Mucosa of stomach (tissue), 1 donor: ENCODE data around the gene MCCD1.
"Not testable (repeated sequence)": the region's sequence is repeated elsewhere in the genome, so short reads cannot be mapped to it uniquely, and the experiment has no call there.

ENCODE experiments used
- H3K27me3 ChIP-seq: one replicate; pipeline ENCODE4 v1.7.0; 2013; ENCODE audit warnings: mild to moderate bottlenecking, low read length; ENCODE audit not compliant: control insufficient read depth, insufficient read depth
- H3K36me3 ChIP-seq: one replicate; pipeline ENCODE4 v1.7.0; 2013; ENCODE audit warnings: low read length; ENCODE audit not compliant: control insufficient read depth, insufficient read depth
- H3K4me1 ChIP-seq: one replicate; pipeline ENCODE4 v1.7.0; 2013; ENCODE audit warnings: mild to moderate bottlenecking, low read length; ENCODE audit not compliant: control insufficient read depth, insufficient read depth
- H3K4me3 ChIP-seq: one replicate; pipeline ENCODE4 v1.7.0; 2013; ENCODE audit warnings: low read length
- H3K9ac ChIP-seq: one replicate; pipeline ENCODE4 v1.7.0; 2013; ENCODE audit warnings: mild to moderate bottlenecking, low read length, moderate library complexity
- H3K9me3 ChIP-seq: one replicate; pipeline ENCODE4 v1.7.0; 2013; ENCODE audit warnings: mild to moderate bottlenecking, low read length, moderate library complexity; ENCODE audit not compliant: control insufficient read depth
- donor health status: Pancreatic carcinoma.

MCCD1 gene, protein sequence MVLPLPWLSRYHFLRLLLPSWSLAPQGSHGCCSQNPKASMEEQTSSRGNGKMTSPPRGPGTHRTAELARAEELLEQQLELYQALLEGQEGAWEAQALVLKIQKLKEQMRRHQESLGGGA

GRCh38 chr6:31528821-31529328 is at the start of gene MCCD1:
TSS of gene MCCD1 (plus strand) at chr6:31528962. CDS start at chr6:31529015, 53 bp downstream.
- H3K9me3 ChIP-seq, result no peaks in the 10 kb centered on the region
- H3K4me1 ChIP-seq, result peaks cover 8% of the 10 kb centered on the region
- H3K36me3 ChIP-seq, result peaks cover 16% of the 10 kb centered on the region
- H3K27me3 ChIP-seq, result no peaks in the 10 kb centered on the region
- H3K9ac ChIP-seq, result no peak within 1 kb of the TSS
- H3K4me3 ChIP-seq, result no peak within 1 kb of the TSS

GRCh38 chr6:31479151-31479932 is 49.4 kb upstream of the MCCD1 start:
- H3K9ac ChIP-seq, result no peak overlapping the region
- no peaks in the 10 kb centered on the region for H3K9me3 ChIP-seq
- H3K27me3 ChIP-seq, result no peaks in the 10 kb centered on the region
- no peak overlapping the region for H3K4me3 ChIP-seq
- no peaks in the 10 kb centered on the region for H3K36me3 ChIP-seq
- no peaks in the 10 kb centered on the region for H3K4me1 ChIP-seq

DNA sequence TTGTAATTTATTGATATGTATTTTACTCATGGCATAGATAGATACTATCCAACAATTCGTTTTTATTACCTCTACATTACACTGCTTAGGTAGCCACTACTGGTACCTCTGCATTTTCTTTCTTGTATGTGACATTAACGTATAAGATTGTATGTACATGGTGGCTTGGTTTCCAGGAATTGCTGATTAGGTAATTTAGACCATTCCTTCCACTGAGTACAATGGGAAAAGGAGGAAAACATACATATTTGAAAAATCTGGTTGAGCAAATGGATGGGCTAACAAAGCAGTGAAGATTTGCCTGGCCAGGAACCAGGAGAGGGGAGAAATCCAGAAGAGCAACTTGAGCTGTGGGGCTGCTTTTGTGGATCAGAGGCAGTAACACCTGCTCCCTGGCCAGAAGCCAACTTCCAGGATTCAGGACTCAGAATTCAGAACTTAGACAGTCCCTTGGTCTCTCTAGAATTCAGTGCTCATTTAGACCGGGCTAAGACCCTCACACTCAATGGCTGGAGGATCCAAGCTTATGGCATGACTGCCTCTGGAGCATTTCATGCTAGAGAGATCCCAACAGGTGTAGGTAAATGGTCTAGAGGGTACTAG is 48.7 kb upstream of the MCCD1 start:
- Histone ChIP-seq H3K9me3 (no peaks in the 10 kb centered on the region), H3K36me3 (no peaks in the 10 kb centered on the region), H3K27me3 (no peaks in the 10 kb centered on the region), H3K9ac (no peak overlapping the region), H3K4me3 (no peak overlapping the region), H3K4me1 (no peaks in the 10 kb centered on the region)

DNA sequence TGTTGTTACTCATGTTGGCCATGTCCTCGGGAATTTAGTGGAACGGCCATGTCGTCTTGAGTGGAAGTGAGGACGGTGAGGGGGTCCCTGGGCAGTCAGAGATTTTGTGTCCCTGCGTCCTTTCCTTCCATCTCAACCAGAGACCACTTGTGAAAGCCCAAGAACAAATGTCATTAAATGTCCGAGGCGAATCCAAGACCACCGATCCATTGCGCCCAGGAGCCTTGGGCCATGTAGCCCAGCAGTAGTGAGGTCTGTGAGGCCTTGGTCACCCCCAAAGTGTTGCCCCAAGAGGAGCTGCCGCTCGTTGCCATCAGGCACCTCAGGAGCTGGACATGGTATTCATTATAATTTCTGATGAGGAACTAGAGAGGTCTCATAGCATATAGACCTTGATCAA is 48.2 kb upstream of the MCCD1 start:
- Histone ChIP-seq H3K4me1 (no peaks in the 10 kb centered on the region), H3K4me3 (no peak overlapping the region), H3K27me3 (no peaks in the 10 kb centered on the region), H3K36me3 (no peaks in the 10 kb centered on the region), H3K9ac (no peak overlapping the region), H3K9me3 (no peaks in the 10 kb centered on the region)

GRCh38 chr6:31483392-31483791 is 45.4 kb upstream of the MCCD1 start:
- Histone ChIP-seq H3K27me3 (no peaks in the 10 kb centered on the region), H3K36me3 (no peaks in the 10 kb centered on the region)

GRCh38 chr6:31485055-31485454 is 43.7 kb upstream of the MCCD1 start:
- H3K9me3 ChIP-seq, result no peaks in the 10 kb centered on the region
- H3K4me1 ChIP-seq, result no peaks in the 10 kb centered on the region
- H3K9ac ChIP-seq, result no peak overlapping the region
- no peak overlapping the region for H3K4me3 ChIP-seq
- H3K36me3 ChIP-seq, result no peaks in the 10 kb centered on the region
- no peaks in the 10 kb centered on the region for H3K27me3 ChIP-seq

More at GRCh38 chr6:31483392-31483791, 45.4 kb upstream of the MCCD1 start:
- Histone ChIP-seq H3K4me1 (no peaks in the 10 kb centered on the region), H3K9ac (no peak overlapping the region), H3K9me3 (no peaks in the 10 kb centered on the region), H3K4me3 (no peak overlapping the region)

- not testable (repeated sequence) for H3K9ac ChIP-seq, H3K27me3 ChIP-seq, H3K4me3 ChIP-seq, H3K4me1 ChIP-seq, H3K36me3 ChIP-seq, H3K9me3 ChIP-seq
Measured at GRCh38 chr6:31486065-31486837, 42.5 kb upstream of the MCCD1 start.

- H3K27me3 ChIP-seq, H3K36me3 ChIP-seq, H3K4me3 ChIP-seq, H3K9me3 ChIP-seq, H3K9ac ChIP-seq, H3K4me1 ChIP-seq: not testable (repeated sequence)
Measured at GRCh38 chr6:31487674-31488073, 41.1 kb upstream of the MCCD1 start.

DNA sequence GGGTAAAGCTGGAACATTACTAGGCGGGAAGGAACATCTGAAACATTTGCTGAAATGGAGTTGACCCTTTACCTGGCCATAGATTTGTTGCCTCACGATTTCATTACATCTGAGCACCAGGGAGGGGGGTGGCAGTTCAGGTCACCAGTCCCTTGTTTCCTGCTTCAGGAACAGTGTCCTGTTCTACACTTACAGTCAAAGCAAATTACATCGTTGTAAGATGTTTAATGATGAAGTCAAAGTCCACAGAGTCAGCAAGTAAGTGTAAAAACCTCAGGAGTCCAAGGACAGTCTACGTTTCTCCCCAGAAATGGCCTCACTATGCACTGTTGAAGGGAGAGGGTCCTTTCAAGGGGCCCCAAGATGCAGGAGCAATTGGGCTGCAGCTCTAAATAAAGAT is 39.7 kb upstream of the MCCD1 start:
- Histone ChIP-seq H3K27me3 (peaks cover 9% of the 10 kb centered on the region), H3K9me3 (no peaks in the 10 kb centered on the region), H3K4me1 (no peaks in the 10 kb centered on the region), H3K36me3 (no peaks in the 10 kb centered on the region), H3K4me3 (no peak overlapping the region), H3K9ac (no peak overlapping the region)

DNA sequence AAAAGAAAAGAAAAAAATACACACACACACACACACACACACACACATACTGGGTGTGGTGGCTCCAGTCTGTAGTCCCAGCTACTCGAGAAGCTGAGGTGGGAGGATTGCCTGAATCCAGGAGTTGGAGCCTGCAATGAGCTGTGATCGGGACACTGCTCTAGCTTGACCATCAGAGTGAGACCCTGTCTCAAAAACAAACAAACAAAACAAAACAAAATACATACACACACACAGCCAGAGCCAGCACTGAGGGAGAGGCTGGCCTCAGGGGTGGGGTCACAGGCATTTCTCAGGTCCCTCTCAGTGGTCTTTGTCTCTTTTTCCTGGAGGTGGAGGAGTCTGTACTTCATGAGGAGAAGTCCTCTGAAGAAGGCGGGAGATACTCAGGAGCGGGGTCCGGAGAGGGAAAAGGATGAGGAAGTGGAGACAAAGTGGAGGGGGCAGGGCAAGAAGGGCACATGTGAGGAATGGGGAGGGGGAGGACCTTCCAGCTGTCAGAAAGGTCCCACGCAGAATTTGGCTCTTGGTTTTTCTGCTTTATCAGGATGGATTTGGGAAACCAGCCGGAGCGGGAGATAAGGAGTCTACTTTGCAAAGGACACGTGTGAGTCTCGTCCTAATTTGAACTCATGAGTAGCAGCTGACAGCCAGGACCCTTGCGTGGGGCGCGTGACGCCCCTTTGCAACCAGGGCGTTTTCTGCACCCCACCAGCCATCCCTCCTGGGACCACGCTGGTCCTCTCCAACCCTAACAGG is 38.5 kb upstream of the MCCD1 start:
- no peak overlapping the region for H3K9ac ChIP-seq
- no peak overlapping the region for H3K4me3 ChIP-seq
- H3K4me1 ChIP-seq, result no peaks in the 10 kb centered on the region

DNA sequence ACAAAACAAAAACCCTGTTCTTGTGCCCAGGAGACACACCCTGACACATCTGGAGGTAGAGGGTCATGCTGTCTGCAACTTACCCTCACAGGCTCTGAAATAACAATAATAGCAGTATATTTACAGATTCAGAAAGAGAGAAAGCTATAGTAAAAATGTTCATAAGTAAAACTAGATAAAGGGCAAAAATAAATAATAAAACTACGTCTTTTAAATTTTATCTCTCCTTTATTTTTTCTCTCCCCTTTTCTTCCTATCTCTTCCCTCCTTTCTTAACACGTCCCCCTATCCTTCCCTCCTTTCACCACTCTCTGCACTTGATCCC is 35.2 kb upstream of the MCCD1 start:
- peaks cover 36% of the 10 kb centered on the region for H3K27me3 ChIP-seq
- H3K9ac ChIP-seq, H3K4me1 ChIP-seq, H3K36me3 ChIP-seq, H3K9me3 ChIP-seq, H3K4me3 ChIP-seq: not testable (repeated sequence)

More for the DNA sequence above, 38.5 kb upstream of the MCCD1 start:
- peaks cover 19% of the 10 kb centered on the region for H3K27me3 ChIP-seq
- H3K36me3 ChIP-seq, result no peaks in the 10 kb centered on the region
- H3K9me3 ChIP-seq, result no peaks in the 10 kb centered on the region
